Osteoblast (primary cell): ENCODE measurements around the gene SMIM22. TPM values are rescaled to one million over a fixed set of nuclear protein-coding genes. Genes with fewer than 3 reads are reported as not detected.

ENCODE experiments used
- DNase-seq: peaks from one replicate; pipeline ENCODE4 v3.0.0; 2011; ENCODE audit warnings: low spot score, mixed read lengths; ENCODE audit not compliant: insufficient read length; ENCODE audit errors: missing footprints
- H2AFZ ChIP-seq: 2 replicates; pipeline ENCODE4 v1.6.0; 2011; ENCODE audit warnings: mild to moderate bottlenecking, low read length
- H3K27ac ChIP-seq: 2 replicates; pipeline ENCODE4 v1.5.1; 2011; ENCODE audit warnings: mild to moderate bottlenecking, low read depth, low read length, moderate library complexity
- H3K27me3 ChIP-seq: 2 replicates; pipeline ENCODE4 v1.6.0; 2012; ENCODE audit warnings: mild to moderate bottlenecking, control low read depth, inconsistent platforms, low read length, moderate library complexity; ENCODE audit not compliant: insufficient read depth
- H3K36me3 ChIP-seq: 2 replicates; pipeline ENCODE4 v1.5.1; 2011; ENCODE audit warnings: mild to moderate bottlenecking, low read length, control low read depth, moderate library complexity; ENCODE audit not compliant: insufficient read depth
- H3K4me1 ChIP-seq: 2 replicates; pipeline ENCODE4 v1.5.1; 2011; ENCODE audit warnings: mild to moderate bottlenecking, low read length, control low read depth, moderate library complexity; ENCODE audit not compliant: insufficient read depth
- H3K4me2 ChIP-seq: 2 replicates; pipeline ENCODE4 v1.6.0; 2011; ENCODE audit warnings: mild to moderate bottlenecking, low read length; ENCODE audit not compliant: insufficient read depth
- H3K4me3 ChIP-seq: fragments of 200-600 bp; sonication (generic); 3 replicates; pipeline ENCODE4 v1.5.1; 2012; ENCODE audit warnings: mild to moderate bottlenecking, low read length, inconsistent platforms; ENCODE audit not compliant: insufficient read depth
- H3K79me2 ChIP-seq: 2 replicates; pipeline ENCODE4 v1.6.0; 2012; ENCODE audit warnings: mild to moderate bottlenecking, low read length, control low read depth, inconsistent platforms; ENCODE audit not compliant: insufficient read depth
- H3K9me3 ChIP-seq: 2 replicates; pipeline ENCODE4 v1.5.1; 2011; ENCODE audit warnings: low read depth, low read length, control low read depth
- H4K20me1 ChIP-seq: 2 replicates; pipeline ENCODE4 v1.6.0; 2012; ENCODE audit warnings: mild to moderate bottlenecking, low read length, control low read depth; ENCODE audit not compliant: insufficient read depth
- total RNA-seq: library from RNA; depleted of rRNA; stranded (reverse); fragments of >200 nt; gene quantifications from 2 replicates; pipeline ENCODE4 v1.2.3, GENCODE V29; 2012
- TF ChIP-seq, protein P1 (sequence below): IDR thresholded peaks from 2 replicates; pipeline ENCODE4 v1.5.1; 2011; ENCODE audit warnings: mild to moderate bottlenecking, low read depth, low read length, moderate library complexity; ENCODE audit errors: extremely low read depth

SMIM22 gene
- total RNA-seq, 1 donor = not detected

GRCh38 chr16:4826526-4826925 is 31.4 kb downstream of the SMIM22 start:
- Histone ChIP-seq H4K20me1 (peaks cover 13% of the 10 kb centered on the region), H3K79me2 (no peaks in the 10 kb centered on the region), H3K27ac (no peak overlapping the region), H3K4me1 (no peaks in the 10 kb centered on the region), H3K9me3 (no peaks in the 10 kb centered on the region), H3K36me3 (peaks cover 80% of the 10 kb centered on the region), H3K27me3 (no peaks in the 10 kb centered on the region), H3K4me3 (no peak overlapping the region), H2AFZ (no peak overlapping the region), H3K4me2 (no peak overlapping the region)
- TF ChIP-seq, protein P1, sequence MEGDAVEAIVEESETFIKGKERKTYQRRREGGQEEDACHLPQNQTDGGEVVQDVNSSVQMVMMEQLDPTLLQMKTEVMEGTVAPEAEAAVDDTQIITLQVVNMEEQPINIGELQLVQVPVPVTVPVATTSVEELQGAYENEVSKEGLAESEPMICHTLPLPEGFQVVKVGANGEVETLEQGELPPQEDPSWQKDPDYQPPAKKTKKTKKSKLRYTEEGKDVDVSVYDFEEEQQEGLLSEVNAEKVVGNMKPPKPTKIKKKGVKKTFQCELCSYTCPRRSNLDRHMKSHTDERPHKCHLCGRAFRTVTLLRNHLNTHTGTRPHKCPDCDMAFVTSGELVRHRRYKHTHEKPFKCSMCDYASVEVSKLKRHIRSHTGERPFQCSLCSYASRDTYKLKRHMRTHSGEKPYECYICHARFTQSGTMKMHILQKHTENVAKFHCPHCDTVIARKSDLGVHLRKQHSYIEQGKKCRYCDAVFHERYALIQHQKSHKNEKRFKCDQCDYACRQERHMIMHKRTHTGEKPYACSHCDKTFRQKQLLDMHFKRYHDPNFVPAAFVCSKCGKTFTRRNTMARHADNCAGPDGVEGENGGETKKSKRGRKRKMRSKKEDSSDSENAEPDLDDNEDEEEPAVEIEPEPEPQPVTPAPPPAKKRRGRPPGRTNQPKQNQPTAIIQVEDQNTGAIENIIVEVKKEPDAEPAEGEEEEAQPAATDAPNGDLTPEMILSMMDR = no peak
- DNase-seq = no peak

GRCh38 chr16:4826980-4827379 is 31.8 kb downstream of the SMIM22 start:
- Histone ChIP-seq H3K36me3 (peaks cover 80% of the 10 kb centered on the region), H3K79me2 (no peaks in the 10 kb centered on the region), H4K20me1 (peaks cover 13% of the 10 kb centered on the region), H3K4me3 (no peak overlapping the region), H3K27ac (no peak overlapping the region), H3K9me3 (no peaks in the 10 kb centered on the region), H3K4me2 (no peak overlapping the region), H2AFZ (no peak overlapping the region), H3K27me3 (no peaks in the 10 kb centered on the region), H3K4me1 (no peaks in the 10 kb centered on the region)
- no peak for DNase-seq
- TF ChIP-seq, protein P1 = no peak

DNA sequence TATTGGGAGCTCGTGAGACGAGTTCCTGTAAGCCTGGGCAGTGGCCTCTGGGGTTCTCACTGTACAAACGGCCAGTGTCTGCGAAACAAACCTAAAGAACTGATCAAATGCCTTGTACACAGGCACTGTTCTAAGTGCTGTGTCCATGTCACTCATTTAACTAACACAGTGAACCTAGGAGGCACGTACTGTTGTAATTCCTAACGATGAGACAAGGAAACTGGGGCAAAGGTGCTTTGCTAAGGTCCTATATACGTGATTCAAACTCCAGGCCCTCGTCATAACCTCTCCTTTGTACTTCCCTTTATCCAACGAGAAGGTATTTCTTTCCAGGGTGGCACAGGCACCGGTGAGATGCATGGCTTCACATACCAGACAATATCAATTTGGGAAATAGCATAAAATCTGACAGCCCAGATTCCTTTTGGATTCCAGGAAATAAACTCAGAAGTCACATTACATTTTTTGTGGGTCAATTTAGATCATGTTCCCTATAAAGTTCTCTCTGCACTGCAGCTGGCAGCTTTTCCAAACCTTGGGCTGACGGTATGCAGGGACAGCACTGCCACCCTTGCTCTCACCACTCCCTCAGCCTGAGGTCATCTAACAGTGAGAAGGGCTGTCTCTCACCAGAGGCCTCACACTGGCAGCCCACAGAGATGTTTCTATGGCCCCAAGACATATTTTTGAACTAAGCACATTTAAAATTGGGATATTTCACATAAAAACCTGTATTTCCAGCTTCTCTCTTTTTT is 33.6 kb downstream of the SMIM22 start:
- TF ChIP-seq, protein P1 = no peak
- no peaks in the 10 kb centered on the region for H3K27me3 ChIP-seq
- H3K4me1 ChIP-seq = no peaks in the 10 kb centered on the region
- H3K4me3 ChIP-seq = no peak overlapping the region
- no peak overlapping the region for H3K27ac ChIP-seq
- peaks cover 84% of the 10 kb centered on the region for H3K36me3 ChIP-seq
- peak; percentile 83 for DNase-seq
- no peak overlapping the region for H3K4me2 ChIP-seq
- peaks cover 7% of the 10 kb centered on the region for H3K79me2 ChIP-seq
- H2AFZ ChIP-seq = no peak overlapping the region
- peaks cover 20% of the 10 kb centered on the region for H4K20me1 ChIP-seq
- H3K9me3 ChIP-seq = no peaks in the 10 kb centered on the region

DNA sequence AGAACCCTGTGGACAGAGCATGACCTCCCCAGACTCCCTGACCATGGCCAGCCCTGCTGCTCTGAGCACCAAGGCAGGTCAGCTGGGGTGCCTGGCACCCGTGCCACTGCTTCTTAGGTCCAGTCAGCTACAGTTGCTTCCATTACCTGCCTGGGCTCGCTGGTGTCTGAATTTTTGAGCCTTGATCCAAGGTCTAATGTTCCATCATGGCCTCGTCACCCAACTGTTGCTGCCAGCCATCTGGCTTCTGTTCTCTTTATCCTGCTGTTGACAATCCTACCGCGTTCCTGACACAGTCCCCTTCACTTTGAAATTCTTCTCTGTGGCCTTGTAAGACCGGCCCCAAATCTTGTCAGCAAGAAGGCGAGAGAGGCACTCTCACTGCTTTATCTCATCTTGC is 35.2 kb downstream of the SMIM22 start:
- Histone ChIP-seq H3K27ac (no peak overlapping the region), H3K4me1 (no peaks in the 10 kb centered on the region), H3K36me3 (peaks cover 85% of the 10 kb centered on the region), H3K4me3 (no peak overlapping the region), H3K27me3 (no peaks in the 10 kb centered on the region), H3K9me3 (no peaks in the 10 kb centered on the region), H3K4me2 (no peak overlapping the region), H3K79me2 (peaks cover 20% of the 10 kb centered on the region), H2AFZ (no peak overlapping the region), H4K20me1 (peaks cover 19% of the 10 kb centered on the region)
- TF ChIP-seq, protein P1 = no peak
- DNase-seq = no peak
